ENCODE data around the gene IL4R. TPM values are rescaled to one million over a fixed set of nuclear protein-coding genes. Genes with fewer than 3 reads are reported as not detected.
A peak's percentile ranks its signal among the peaks of the same experiment; 100 is the strongest.

IL4R gene
- total and polyA plus RNA-seq, 12 donors: 5.0 to 28.9 (median 9.9) TPM

DNA sequence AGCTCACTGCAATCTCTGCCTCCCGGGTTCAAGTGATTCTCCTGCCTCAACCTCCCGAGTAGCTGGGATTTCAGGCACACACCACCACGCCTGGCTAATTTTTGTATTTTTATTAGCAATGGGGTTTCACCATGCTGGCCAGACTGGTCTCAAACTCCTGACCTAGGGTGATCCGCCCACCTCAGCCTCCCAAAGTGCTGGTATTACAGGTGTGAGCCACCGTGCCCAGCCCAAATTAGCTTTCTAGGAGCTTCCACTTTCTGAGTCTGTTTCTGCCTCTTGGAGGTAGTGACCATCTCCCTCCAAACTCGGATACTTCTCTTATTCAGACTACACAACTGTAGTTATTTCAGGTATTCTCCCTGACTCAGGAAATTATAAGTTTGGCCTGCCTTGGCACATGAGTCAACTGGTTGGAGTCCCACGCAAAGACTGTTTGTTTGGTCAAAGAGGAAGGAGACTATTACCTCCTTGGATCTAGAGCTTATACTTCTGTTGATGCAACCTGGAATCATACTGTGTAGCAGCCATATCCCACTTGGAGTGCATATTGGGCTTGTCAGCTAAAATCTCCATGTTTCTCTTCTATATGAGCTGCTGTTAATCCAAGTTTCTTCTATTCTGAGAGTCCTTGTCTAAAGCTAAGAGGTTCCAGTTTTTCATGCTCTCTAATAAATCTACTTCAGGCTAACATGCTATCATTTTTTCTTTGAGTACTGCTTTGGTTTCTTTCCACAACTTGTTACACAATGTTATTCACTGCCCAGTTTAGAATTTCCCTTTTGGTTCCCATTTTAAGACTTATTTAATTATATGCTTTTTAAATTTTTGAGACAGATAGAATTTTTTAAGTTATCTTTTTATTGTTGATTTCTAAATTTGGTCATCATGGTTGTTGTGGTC lies 7.5 kb downstream of the IL4R start:
- H3K4me3 ChIP-seq: no peak overlapping the region
- H3K36me3 ChIP-seq: peaks cover 0 to 50% (median 0%) of the 10 kb centered on the region in 9 donors
- intact Hi-C loops (cut with DNase I): no loop called here
- TF ChIP-seq, protein P1, sequence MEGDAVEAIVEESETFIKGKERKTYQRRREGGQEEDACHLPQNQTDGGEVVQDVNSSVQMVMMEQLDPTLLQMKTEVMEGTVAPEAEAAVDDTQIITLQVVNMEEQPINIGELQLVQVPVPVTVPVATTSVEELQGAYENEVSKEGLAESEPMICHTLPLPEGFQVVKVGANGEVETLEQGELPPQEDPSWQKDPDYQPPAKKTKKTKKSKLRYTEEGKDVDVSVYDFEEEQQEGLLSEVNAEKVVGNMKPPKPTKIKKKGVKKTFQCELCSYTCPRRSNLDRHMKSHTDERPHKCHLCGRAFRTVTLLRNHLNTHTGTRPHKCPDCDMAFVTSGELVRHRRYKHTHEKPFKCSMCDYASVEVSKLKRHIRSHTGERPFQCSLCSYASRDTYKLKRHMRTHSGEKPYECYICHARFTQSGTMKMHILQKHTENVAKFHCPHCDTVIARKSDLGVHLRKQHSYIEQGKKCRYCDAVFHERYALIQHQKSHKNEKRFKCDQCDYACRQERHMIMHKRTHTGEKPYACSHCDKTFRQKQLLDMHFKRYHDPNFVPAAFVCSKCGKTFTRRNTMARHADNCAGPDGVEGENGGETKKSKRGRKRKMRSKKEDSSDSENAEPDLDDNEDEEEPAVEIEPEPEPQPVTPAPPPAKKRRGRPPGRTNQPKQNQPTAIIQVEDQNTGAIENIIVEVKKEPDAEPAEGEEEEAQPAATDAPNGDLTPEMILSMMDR (IDR thresholded peaks at IDR 0.05): no peak
- ATAC-seq (no peak), DNase-seq (no peak)
- 86 to 88% methylated on average over 7 of the region's 7 CpGs for WGBS, 2 donors
- H3K27me3 ChIP-seq: peaks cover 0 to 12% (median 0%) of the 10 kb centered on the region in 7 donors
- peak overlapping the region in 4 of 10 donors; percentile 14 to 100 (median 24) for H3K27ac ChIP-seq
- H3K9me3 ChIP-seq: no peaks in the 10 kb centered on the region
- H3K4me1 ChIP-seq: peaks cover 0 to 98% (median 18%) of the 10 kb centered on the region in 9 donors

- no peaks in the 10 kb centered on the region for H3K9me3 ChIP-seq
- peaks cover 0 to 50% (median 0%) of the 10 kb centered on the region in 9 donors for H3K36me3 ChIP-seq
- ATAC-seq (no peak), DNase-seq (no peak)
- intact Hi-C loops (cut with DNase I): no loop called here
- peaks cover 0 to 8% (median 0%) of the 10 kb centered on the region in 7 donors for H3K27me3 ChIP-seq
- peaks cover 6 to 98% (median 26%) of the 10 kb centered on the region in 9 donors for H3K4me1 ChIP-seq
- WGBS, 2 donors: 85 to 91% methylated on average over 9 of the region's 9 CpGs
- TF ChIP-seq, protein P1 (IDR thresholded peaks at IDR 0.05): no peak
- H3K4me3 ChIP-seq: no peak overlapping the region
- peak overlapping the region in 2 of 10 donors; percentile 28 to 100 for H3K27ac ChIP-seq
These were observed 9.3 kb downstream of the IL4R start for GRCh38 chr16:27322858-27323780.

DNA sequence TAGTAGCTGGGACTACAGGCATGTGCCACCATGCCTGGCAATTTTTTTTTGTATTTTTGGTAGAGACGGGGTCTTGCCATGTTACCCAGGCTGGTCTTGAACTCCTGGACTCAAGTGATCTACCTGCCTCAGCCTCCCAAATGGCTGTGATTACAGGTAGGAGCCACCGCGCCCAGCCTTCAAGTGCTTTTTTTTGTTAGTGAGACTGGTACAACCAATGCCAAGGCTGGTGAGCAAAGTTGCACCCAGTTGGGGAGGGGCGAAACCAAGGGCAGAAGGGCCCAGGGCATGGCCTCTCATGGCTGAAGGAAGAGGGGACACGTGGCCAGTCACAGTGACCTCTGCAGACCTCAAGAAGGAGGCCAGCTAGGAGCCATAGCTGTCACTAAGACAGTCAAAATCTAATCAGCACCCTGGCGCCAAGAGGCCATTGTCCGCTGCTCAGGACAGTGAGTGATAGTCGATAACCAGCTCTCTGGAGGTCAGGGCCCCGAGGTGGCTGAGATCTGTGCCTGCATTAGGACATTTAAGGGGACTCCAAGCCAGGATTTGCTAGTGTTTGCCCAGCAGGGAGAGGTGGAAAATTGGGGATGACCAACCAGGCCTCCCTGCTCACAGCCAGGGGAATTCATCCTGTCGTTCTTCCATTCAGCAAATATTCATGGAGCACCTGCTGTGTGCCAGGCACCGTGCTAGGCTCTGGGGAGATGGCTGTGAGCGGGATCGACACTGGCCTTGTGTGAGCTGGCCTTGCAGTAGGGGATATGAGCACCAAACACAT lies 10.2 kb downstream of the IL4R start:
- TF ChIP-seq, protein P1 (IDR thresholded peaks at IDR 0.05): no peak
- ATAC-seq: no peak
- Histone ChIP-seq H3K4me3 (no peak overlapping the region), H3K27ac (peak overlapping the region in 3 of 10 donors; percentile 50 to 100 (median 89)), H3K36me3 (peaks cover 0 to 42% (median 0%) of the 10 kb centered on the region in 9 donors), H3K9me3 (no peaks in the 10 kb centered on the region), H3K4me1 (peaks cover 6 to 98% (median 29%) of the 10 kb centered on the region in 9 donors), H3K27me3 (peaks cover 0 to 4% (median 0%) of the 10 kb centered on the region in 7 donors)
- WGBS, 2 donors: 66 to 72% methylated on average over 13 of the region's 13 CpGs
- intact Hi-C loops (cut with DNase I): no loop called here
- DNase-seq: no peak
